Adrenal gland (tissue), 5 donors: ENCODE data around the gene DGKG.

ENCODE experiments used
- CTCF ChIP-seq, 6 experiments: fragments of 450-650 bp in 4 of 6; fragments of 200-600 bp in 2 of 6; sonication (generic) in 1 of 6; IDR thresholded peaks; 1 replicate in 5 of 6; 2 replicates in 1 of 6; pipeline versions ENCODE4 v1.5.1 to v1.8.0; 2016 to 2021; ENCODE audit warnings: antibody characterized with exemption in 6 of 6, mild to moderate bottlenecking in 2 of 6, moderate library complexity in 1 of 6
- POLR2A ChIP-seq, 2 donors: fragments of 450-650 bp; IDR thresholded peaks; one replicate each; pipeline ENCODE4 v1.6.1; 2017; ENCODE audit warnings: antibody characterized with exemption in 2 of 2, mild to moderate bottlenecking in 2 of 2, moderate library complexity in 1 of 2
- donor health status: DM: no; HTN: no; CAD: no.

GRCh38 chr3:186317478-186317877 is 44.6 kb downstream of the DGKG start:
- TF ChIP-seq CTCF (IDR thresholded peaks at IDR 0.05) = no peak
- TF ChIP-seq POLR2A (IDR thresholded peaks at IDR 0.05) = no peak
